ENCODE measurements around the gene LIMS2. TPM values are rescaled to one million over a fixed set of nuclear protein-coding genes. Genes with fewer than 3 reads are reported as not detected.

LIMS2 gene
- total RNA-seq, 1 donor: 14.8 TPM

- no peaks in the 10 kb centered on the region for H3K9me3 ChIP-seq (ENCODE audit: low read depth, low read length)
- no peak for DNase-seq (ENCODE audit: insufficient read length, low spot score, missing footprints)
- H2AFZ ChIP-seq (ENCODE audit: low read length): no peak overlapping the region
- no peak overlapping the region for H3K4me2 ChIP-seq (ENCODE audit: insufficient read depth, low read length)
- H3K4me1 ChIP-seq (ENCODE audit: insufficient read depth, low read length): peaks cover 6% of the 10 kb centered on the region
- no peaks in the 10 kb centered on the region for H3K27me3 ChIP-seq (ENCODE audit: insufficient read depth, low read length)
- no peaks in the 10 kb centered on the region for H4K20me1 ChIP-seq (ENCODE audit: insufficient read depth, low read length)
- no peaks in the 10 kb centered on the region for H3K36me3 ChIP-seq (ENCODE audit: insufficient read depth, low read length)
- no peaks in the 10 kb centered on the region for H3K79me2 ChIP-seq (ENCODE audit: insufficient read depth, low read length)
- H3K27ac ChIP-seq (ENCODE audit: low read depth, low read length): no peak overlapping the region
- no peak overlapping the region for H3K4me3 ChIP-seq (ENCODE audit: insufficient read depth, low read length)
- TF ChIP-seq CTCF (IDR thresholded peaks at IDR 0.05; ENCODE audit: extremely low read depth, low read depth, low read length): no peak
Observed at GRCh38 chr2:127610561-127610960, 64.8 kb downstream of the LIMS2 start.

- no peaks in the 10 kb centered on the region for H3K79me2 ChIP-seq (ENCODE audit: insufficient read depth, low read length)
- no peaks in the 10 kb centered on the region for H3K27me3 ChIP-seq (ENCODE audit: insufficient read depth, low read length)
- H3K4me3 ChIP-seq (ENCODE audit: insufficient read depth, low read length): no peak overlapping the region
- no peaks in the 10 kb centered on the region for H3K9me3 ChIP-seq (ENCODE audit: low read depth, low read length)
- H4K20me1 ChIP-seq (ENCODE audit: insufficient read depth, low read length): no peaks in the 10 kb centered on the region
- no peak for DNase-seq (ENCODE audit: insufficient read length, low spot score, missing footprints)
- no peak overlapping the region for H3K27ac ChIP-seq (ENCODE audit: low read depth, low read length)
- H3K4me1 ChIP-seq (ENCODE audit: insufficient read depth, low read length): peaks cover 2% of the 10 kb centered on the region
- H2AFZ ChIP-seq (ENCODE audit: low read length): no peak overlapping the region
- TF ChIP-seq CTCF (IDR thresholded peaks at IDR 0.05; ENCODE audit: extremely low read depth, low read depth, low read length): no peak
- no peaks in the 10 kb centered on the region for H3K36me3 ChIP-seq (ENCODE audit: insufficient read depth, low read length)
- H3K4me2 ChIP-seq (ENCODE audit: insufficient read depth, low read length): no peak overlapping the region
Observed at GRCh38 chr2:127609818-127610217, 65.5 kb downstream of the LIMS2 start.

GRCh38 chr2:127609031-127609751 is 66.1 kb downstream of the LIMS2 start:
- H3K4me3 ChIP-seq (ENCODE audit: insufficient read depth, low read length): no peak overlapping the region
- H3K36me3 ChIP-seq (ENCODE audit: insufficient read depth, low read length): no peaks in the 10 kb centered on the region

More at GRCh38 chr2:127609031-127609751, 66.1 kb downstream of the LIMS2 start:
- Histone ChIP-seq H4K20me1 (ENCODE audit: insufficient read depth, low read length) (no peaks in the 10 kb centered on the region), H3K79me2 (ENCODE audit: insufficient read depth, low read length) (no peaks in the 10 kb centered on the region), H3K27ac (ENCODE audit: low read depth, low read length) (no peak overlapping the region), H3K4me1 (ENCODE audit: insufficient read depth, low read length) (no peaks in the 10 kb centered on the region), H3K4me2 (ENCODE audit: insufficient read depth, low read length) (no peak overlapping the region), H2AFZ (ENCODE audit: low read length) (no peak overlapping the region), H3K27me3 (ENCODE audit: insufficient read depth, low read length) (no peaks in the 10 kb centered on the region), H3K9me3 (ENCODE audit: low read depth, low read length) (no peaks in the 10 kb centered on the region)
- TF ChIP-seq CTCF (IDR thresholded peaks at IDR 0.05; ENCODE audit: extremely low read depth, low read depth, low read length): no peak
- peak; percentile 31 for DNase-seq (ENCODE audit: insufficient read length, low spot score, missing footprints)
